ENCODE results near the gene HSPA9. TPM values are rescaled to one million over a fixed set of nuclear protein-coding genes. Genes with fewer than 3 reads are reported as not detected.

HSPA9 gene
- total and polyA plus RNA-seq, 2 of the 13 experiments (the other 11 are each of a cell fraction or from before 2014, with no cell fraction given): 165 to 478 TPM

DNA sequence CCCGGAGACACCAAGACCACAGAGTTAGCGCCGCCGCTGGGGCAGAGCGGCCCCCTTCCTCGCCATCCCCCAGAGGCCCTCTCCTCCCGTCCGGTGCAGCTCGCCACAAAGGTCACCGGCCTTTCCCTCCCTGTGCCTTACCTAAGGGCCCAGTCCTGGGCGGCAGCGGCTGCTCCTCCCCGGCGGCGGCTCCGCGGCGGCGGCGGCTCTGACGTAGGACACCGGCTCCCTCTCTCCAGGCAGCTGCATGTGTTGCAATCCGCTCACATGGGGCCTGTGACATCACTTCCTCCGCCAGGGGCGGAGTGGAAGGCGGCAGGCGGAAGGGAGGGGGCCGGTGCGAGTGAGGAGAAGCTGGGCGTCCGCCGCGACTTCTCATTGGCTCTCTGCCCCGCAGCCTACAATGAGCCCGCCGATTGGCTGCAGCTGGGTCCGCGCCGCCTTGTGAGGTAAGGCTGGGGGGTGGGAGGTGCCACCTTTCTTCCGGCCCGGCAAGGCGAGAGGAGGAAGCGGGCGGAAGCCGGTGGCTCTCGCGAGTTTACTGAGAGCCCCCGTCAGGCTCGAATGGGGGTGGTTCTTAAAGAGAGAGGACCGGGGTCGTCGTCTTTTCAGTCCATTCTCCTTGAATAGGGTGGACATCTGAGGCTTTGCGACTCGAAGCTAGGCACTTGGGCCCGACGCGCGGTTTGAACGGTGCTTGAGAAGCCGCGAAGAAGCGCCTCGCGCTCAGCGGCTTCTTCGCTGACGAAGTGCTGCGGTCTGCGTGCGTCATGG lies 32.1 kb downstream of the HSPA9 start, which contains the start of gene ETF1 (continued):
- 0 out of 2 replicates have a peak, but pooled peaks have one; percentile 31 for TF ChIP-seq JUND (CRISPR knock-in tag; IDR thresholded peaks at IDR 0.05)
- no peak for TF ChIP-seq HDAC6 (IDR thresholded peaks at IDR 0.05; ENCODE audit: low read depth, low read length)
- TF ChIP-seq, protein P1, sequence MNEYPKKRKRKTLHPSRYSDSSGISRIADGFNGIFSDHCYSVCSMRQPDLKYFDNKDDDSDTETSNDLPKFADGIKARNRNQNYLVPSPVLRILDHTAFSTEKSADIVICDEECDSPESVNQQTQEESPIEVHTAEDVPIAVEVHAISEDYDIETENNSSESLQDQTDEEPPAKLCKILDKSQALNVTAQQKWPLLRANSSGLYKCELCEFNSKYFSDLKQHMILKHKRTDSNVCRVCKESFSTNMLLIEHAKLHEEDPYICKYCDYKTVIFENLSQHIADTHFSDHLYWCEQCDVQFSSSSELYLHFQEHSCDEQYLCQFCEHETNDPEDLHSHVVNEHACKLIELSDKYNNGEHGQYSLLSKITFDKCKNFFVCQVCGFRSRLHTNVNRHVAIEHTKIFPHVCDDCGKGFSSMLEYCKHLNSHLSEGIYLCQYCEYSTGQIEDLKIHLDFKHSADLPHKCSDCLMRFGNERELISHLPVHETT (CRISPR knock-in tag; conservative IDR thresholded peaks at IDR 0.05): peak; percentile 96
- TF ChIP-seq, protein P2, sequence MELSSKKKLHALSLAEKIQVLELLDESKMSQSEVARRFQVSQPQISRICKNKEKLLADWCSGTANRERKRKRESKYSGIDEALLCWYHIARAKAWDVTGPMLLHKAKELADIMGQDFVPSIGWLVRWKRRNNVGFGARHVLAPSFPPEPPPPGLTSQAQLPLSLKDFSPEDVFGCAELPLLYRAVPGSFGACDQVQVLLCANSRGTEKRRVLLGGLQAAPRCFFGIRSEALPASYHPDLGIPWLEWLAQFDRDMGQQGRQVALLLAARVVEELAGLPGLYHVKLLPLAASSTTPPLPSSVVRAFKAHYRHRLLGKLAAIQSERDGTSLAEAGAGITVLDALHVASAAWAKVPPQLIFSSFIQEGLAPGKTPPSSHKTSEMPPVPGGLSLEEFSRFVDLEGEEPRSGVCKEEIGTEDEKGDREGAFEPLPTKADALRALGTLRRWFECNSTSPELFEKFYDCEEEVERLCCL (CRISPR knock-in tag; IDR thresholded peaks at IDR 0.05; ENCODE audit: borderline replicate concordance): no peak
- TF ChIP-seq ZFP37 (CRISPR knock-in tag; IDR thresholded peaks at IDR 0.05; ENCODE audit: borderline replicate concordance): no peak
- TF ChIP-seq THYN1 (CRISPR knock-in tag; IDR thresholded peaks at IDR 0.05; ENCODE audit: borderline replicate concordance, low read depth): no peak
- TF ChIP-seq KMT2A (CRISPR knock-in tag; IDR thresholded peaks at IDR 0.05): peak; percentile 92
- no peak for TF ChIP-seq ZFAT (CRISPR knock-in tag; conservative IDR thresholded peaks at IDR 0.05)
- TF ChIP-seq, protein P3, sequence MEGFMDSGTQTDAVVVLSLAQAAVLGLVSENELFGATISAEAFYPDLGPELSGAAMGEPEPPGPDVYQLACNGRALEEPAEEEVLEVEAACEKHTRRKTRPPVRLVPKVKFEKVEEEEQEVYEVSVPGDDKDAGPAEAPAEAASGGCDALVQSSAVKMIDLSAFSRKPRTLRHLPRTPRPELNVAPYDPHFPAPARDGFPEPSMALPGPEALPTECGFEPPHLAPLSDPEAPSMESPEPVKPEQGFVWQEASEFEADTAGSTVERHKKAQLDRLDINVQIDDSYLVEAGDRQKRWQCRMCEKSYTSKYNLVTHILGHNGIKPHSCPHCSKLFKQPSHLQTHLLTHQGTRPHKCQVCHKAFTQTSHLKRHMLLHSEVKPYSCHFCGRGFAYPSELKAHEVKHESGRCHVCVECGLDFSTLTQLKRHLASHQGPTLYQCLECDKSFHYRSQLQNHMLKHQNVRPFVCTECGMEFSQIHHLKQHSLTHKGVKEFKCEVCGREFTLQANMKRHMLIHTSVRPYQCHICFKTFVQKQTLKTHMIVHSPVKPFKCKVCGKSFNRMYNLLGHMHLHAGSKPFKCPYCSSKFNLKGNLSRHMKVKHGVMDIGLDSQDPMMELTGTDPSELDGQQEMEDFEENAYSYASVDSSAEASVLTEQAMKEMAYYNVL (CRISPR knock-in tag; IDR thresholded peaks at IDR 0.05; ENCODE audit: borderline replicate concordance): peak; percentile 47; the same call in 1 of the 2 replicates
- TF ChIP-seq, protein P4, sequence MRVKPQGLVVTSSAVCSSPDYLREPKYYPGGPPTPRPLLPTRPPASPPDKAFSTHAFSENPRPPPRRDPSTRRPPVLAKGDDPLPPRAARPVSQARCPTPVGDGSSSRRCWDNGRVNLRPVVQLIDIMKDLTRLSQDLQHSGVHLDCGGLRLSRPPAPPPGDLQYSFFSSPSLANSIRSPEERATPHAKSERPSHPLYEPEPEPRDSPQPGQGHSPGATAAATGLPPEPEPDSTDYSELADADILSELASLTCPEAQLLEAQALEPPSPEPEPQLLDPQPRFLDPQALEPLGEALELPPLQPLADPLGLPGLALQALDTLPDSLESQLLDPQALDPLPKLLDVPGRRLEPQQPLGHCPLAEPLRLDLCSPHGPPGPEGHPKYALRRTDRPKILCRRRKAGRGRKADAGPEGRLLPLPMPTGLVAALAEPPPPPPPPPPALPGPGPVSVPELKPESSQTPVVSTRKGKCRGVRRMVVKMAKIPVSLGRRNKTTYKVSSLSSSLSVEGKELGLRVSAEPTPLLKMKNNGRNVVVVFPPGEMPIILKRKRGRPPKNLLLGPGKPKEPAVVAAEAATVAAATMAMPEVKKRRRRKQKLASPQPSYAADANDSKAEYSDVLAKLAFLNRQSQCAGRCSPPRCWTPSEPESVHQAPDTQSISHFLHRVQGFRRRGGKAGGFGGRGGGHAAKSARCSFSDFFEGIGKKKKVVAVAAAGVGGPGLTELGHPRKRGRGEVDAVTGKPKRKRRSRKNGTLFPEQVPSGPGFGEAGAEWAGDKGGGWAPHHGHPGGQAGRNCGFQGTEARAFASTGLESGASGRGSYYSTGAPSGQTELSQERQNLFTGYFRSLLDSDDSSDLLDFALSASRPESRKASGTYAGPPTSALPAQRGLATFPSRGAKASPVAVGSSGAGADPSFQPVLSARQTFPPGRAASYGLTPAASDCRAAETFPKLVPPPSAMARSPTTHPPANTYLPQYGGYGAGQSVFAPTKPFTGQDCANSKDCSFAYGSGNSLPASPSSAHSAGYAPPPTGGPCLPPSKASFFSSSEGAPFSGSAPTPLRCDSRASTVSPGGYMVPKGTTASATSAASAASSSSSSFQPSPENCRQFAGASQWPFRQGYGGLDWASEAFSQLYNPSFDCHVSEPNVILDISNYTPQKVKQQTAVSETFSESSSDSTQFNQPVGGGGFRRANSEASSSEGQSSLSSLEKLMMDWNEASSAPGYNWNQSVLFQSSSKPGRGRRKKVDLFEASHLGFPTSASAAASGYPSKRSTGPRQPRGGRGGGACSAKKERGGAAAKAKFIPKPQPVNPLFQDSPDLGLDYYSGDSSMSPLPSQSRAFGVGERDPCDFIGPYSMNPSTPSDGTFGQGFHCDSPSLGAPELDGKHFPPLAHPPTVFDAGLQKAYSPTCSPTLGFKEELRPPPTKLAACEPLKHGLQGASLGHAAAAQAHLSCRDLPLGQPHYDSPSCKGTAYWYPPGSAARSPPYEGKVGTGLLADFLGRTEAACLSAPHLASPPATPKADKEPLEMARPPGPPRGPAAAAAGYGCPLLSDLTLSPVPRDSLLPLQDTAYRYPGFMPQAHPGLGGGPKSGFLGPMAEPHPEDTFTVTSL (CRISPR knock-in tag; IDR thresholded peaks at IDR 0.05; ENCODE audit: borderline replicate concordance): 0 out of 2 replicates have a peak, but pooled peaks have one; percentile 8
- TF ChIP-seq NCOA5 (CRISPR knock-in tag; IDR thresholded peaks at IDR 0.05): no peak
- no peak for TF ChIP-seq ZNF234 (CRISPR knock-in tag; conservative IDR thresholded peaks at IDR 0.05)
- TF ChIP-seq, protein P5, sequence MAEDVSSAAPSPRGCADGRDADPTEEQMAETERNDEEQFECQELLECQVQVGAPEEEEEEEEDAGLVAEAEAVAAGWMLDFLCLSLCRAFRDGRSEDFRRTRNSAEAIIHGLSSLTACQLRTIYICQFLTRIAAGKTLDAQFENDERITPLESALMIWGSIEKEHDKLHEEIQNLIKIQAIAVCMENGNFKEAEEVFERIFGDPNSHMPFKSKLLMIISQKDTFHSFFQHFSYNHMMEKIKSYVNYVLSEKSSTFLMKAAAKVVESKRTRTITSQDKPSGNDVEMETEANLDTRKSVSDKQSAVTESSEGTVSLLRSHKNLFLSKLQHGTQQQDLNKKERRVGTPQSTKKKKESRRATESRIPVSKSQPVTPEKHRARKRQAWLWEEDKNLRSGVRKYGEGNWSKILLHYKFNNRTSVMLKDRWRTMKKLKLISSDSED (CRISPR knock-in tag; IDR thresholded peaks at IDR 0.05): no peak
